GM12878 (cell line): ENCODE measurements around the gene HDAC9. TPM values are rescaled to one million over a fixed set of nuclear protein-coding genes. Genes with fewer than 3 reads are reported as not detected.

ENCODE experiments used
- ATAC-seq: fragments of 200-7000 bp; cut with Tn5 transposase; 3 replicates; pipeline ENCODE4 v1.9.1; 2020; ENCODE audit warnings: mild to moderate bottlenecking, moderate library complexity
- BruUV-seq: library from RNA; stranded (reverse); fragments of 400-500 nt; replicated peaks from 2 replicates; lab custom pipeline; 2021; lab: Mats Ljungman, UMichigan
- CTCF ChIA-PET: fragments of 300-600 bp; sonication (Branson Sonifier 250); formaldehyde crosslinking; extraction: SDS; loops from one replicate; lab custom pipeline; 2021; ENCODE audit warnings: inconsistent platforms; lab: Yijun Ruan, JAX
- POLR2A ChIA-PET: fragments of 350-600 bp; formaldehyde crosslinking; extraction: SDS; loops from one replicate; lab custom pipeline; 2021; ENCODE audit warnings: inconsistent platforms; lab: Charles Lee
- RAD21 ChIA-PET: fragments of 300-600 bp; sonication (Branson Sonifier 250); formaldehyde crosslinking; loops from one replicate; lab custom pipeline; 2023; ENCODE audit warnings: antibody characterized with exemption; ENCODE audit not compliant: unreplicated experiment; lab: Charles Lee
- SMC1A ChIA-PET: fragments of 300-600 bp; sonication (Branson Sonifier 250); formaldehyde crosslinking; loops from one replicate; lab custom pipeline; 2023; ENCODE audit not compliant: unreplicated experiment, uncharacterized antibody; lab: Charles Lee
- DNase-seq: peaks from one replicate; pipeline ENCODE4 v3.0.0-alpha.2; 2011; ENCODE audit warnings: low read depth, low spot score
- FAIRE-seq: peaks from 3 replicates; lab custom pipeline; 2011; peaks lifted over from hg19 to GRCh38; lab: Jason Lieb, UNC
- H2AFZ ChIP-seq: 2 replicates; pipeline ENCODE4 v1.6.0; 2011; ENCODE audit warnings: low read depth, low read length, control low read depth; ENCODE audit not compliant: control insufficient read depth
- H3K27ac ChIP-seq: 2 replicates; pipeline ENCODE4 v1.5.1; 2011; ENCODE audit warnings: control low read depth; ENCODE audit not compliant: control insufficient read depth, insufficient read depth
- H3K27me3 ChIP-seq, 2 experiments: replicated peaks in 1 of 2; 2 replicates each; pipeline versions ENCODE4 v1.6.0 to v1.6.1; 2011; ENCODE audit warnings: low read length in 1 of 2; ENCODE audit not compliant: control insufficient read depth in 2 of 2, insufficient read depth in 2 of 2
- H3K36me3 ChIP-seq, 2 experiments: 2 replicates each; pipeline ENCODE4 v1.5.1; 2011; ENCODE audit warnings: low read length in 1 of 2; ENCODE audit not compliant: control insufficient read depth in 2 of 2, insufficient read depth in 2 of 2
- H3K4me1 ChIP-seq: 2 replicates; pipeline ENCODE4 v1.6.1; 2011; ENCODE audit warnings: mild to moderate bottlenecking, low read length, moderate library complexity, mixed read lengths; ENCODE audit not compliant: control insufficient read depth, insufficient read depth
- H3K4me2 ChIP-seq: 2 replicates; pipeline ENCODE4 v1.6.0; 2011; ENCODE audit warnings: control low read depth; ENCODE audit not compliant: control insufficient read depth, insufficient read depth
- H3K4me3 ChIP-seq: fragments of 200-600 bp; sonication (generic); 2 replicates; pipeline ENCODE4 v1.5.1; 2016
- H3K79me2 ChIP-seq: 2 replicates; pipeline ENCODE4 v1.6.0; 2011; ENCODE audit warnings: low read length; ENCODE audit not compliant: control insufficient read depth, insufficient read depth
- H3K9ac ChIP-seq: 2 replicates; pipeline ENCODE4 v1.8.0; 2011; ENCODE audit warnings: low read length, control low read depth, mixed read lengths; ENCODE audit not compliant: control insufficient read depth, insufficient read depth
- H3K9me3 ChIP-seq: replicated peaks from 3 replicates; pipeline ENCODE4 v1.5.1; 2011; ENCODE audit warnings: mild to moderate bottlenecking, low read length; ENCODE audit not compliant: control insufficient read depth, insufficient read depth
- H4K20me1 ChIP-seq: 2 replicates; pipeline ENCODE4 v1.6.0; 2011; ENCODE audit not compliant: control insufficient read depth, insufficient read depth
- CHD4 ChIP-seq: fragments of 200-600 bp; sonication (generic); IDR thresholded peaks from 2 replicates; pipeline ENCODE4 v1.6.1; 2016; ENCODE audit warnings: mild to moderate bottlenecking
- JUND ChIP-seq: IDR thresholded peaks from 2 replicates; pipeline ENCODE4 v1.6.1; 2012; ENCODE audit warnings: low read depth, mild to moderate bottlenecking, low read length, improper control_type of control experiment, moderate library complexity
- MYB ChIP-seq: fragments of 150-350 bp; IDR thresholded peaks from 2 replicates; pipeline ENCODE4 v1.6.1; 2014; ENCODE audit warnings: mild to moderate bottlenecking, low read depth, low read length, borderline replicate concordance
- SRF ChIP-seq, 2 experiments: IDR thresholded peaks; 2 replicates each; pipeline ENCODE4 v1.6.1; 2011; ENCODE audit warnings: low read depth in 2 of 2, low read length in 2 of 2, mild to moderate bottlenecking in 1 of 2, moderate library complexity in 1 of 2
- SUPT20H ChIP-seq: IDR thresholded peaks from 2 replicates; pipeline ENCODE4 v1.6.1; 2011; ENCODE audit warnings: low read depth, mild to moderate bottlenecking, low read length, moderate library complexity, borderline replicate concordance; ENCODE audit not compliant: control insufficient read depth
- SUZ12 ChIP-seq: fragments of 200-600 bp; sonication (generic); IDR thresholded peaks from one replicate; pipeline ENCODE4 v1.6.1; 2018; ENCODE audit warnings: antibody characterized with exemption, mild to moderate bottlenecking; ENCODE audit not compliant: unreplicated experiment
- ZNF274 ChIP-seq: IDR thresholded peaks from one replicate; pipeline ENCODE4 v1.8.0; 2011; ENCODE audit not compliant: insufficient read length, insufficient read depth
- WGBS: methylation state at CpG from one replicate; pipeline ENCODE4 v1.1.6; 2016; ENCODE audit warnings: low lambda C conversion rate; ENCODE audit not compliant: insufficient replicate concordance, insufficient coverage; ENCODE audit errors: missing lambda C conversion rate; 5-methylcytosine and 5-hydroxymethylcytosine counted together
- in situ Hi-C: fragments of 300-500 bp; cut with MboI; formaldehyde crosslinking; loops from 9 replicates; pipeline ENCODE4 v1.14.3; 2018; ENCODE audit warnings: mixed read lengths
- intact Hi-C: fragments of 100-400 bp; cut with micrococcal nuclease; formaldehyde crosslinking; loops from one replicate; pipeline ENCODE4 v1.14.2; 2022; ENCODE audit not compliant: unreplicated experiment
- polyA plus RNA-seq, 11 experiments: library from polyadenylated mRNA; depleted of rRNA in 4 of 11; unstranded in 6 of 11; stranded (reverse) in 5 of 11; fragments of >200 nt; fragmentation: Nextera tagmentation in 4 of 11; fragmentation: Illumina TruSeq in 1 of 11; extraction: Ambion mirVana in 4 of 11; extraction: Trizol in 1 of 11; gene quantifications; 1 replicate in 1 of 11; 2 replicates in 10 of 11; pipeline versions ENCODE4 v1.2.1 to v1.2.3, GENCODE V29; 2011 to 2016; ENCODE audit warnings: inconsistent platforms in 2 of 11, missing spikeins in 2 of 11, low read depth in 1 of 11
- total RNA-seq, 4 experiments: library from RNA; depleted of rRNA in 3 of 4; stranded (reverse); fragments of >200 nt in 3 of 4; fragmentation: Illumina TruSeq in 1 of 4; extraction: Trizol in 1 of 4; gene quantifications; 2 replicates each; pipeline versions ENCODE4 v1.2.1 to v1.2.3, GENCODE V29; 2013 to 2021
- TF ChIP-seq, protein P1 (sequence below): fragments of 150-350 bp; IDR thresholded peaks from 2 replicates; pipeline ENCODE4 v1.6.1; 2016; ENCODE audit warnings: low read depth, low read length
- TF ChIP-seq, protein P2 (sequence below): fragments of 450-650 bp; IDR thresholded peaks from 2 replicates; pipeline ENCODE4 v1.6.1; 2018; ENCODE audit warnings: mild to moderate bottlenecking, low read depth, moderate library complexity; ENCODE audit not compliant: partially characterized antibody
- TF ChIP-seq, protein P3 (sequence below): fragments of 450-650 bp; IDR thresholded peaks from 2 replicates; pipeline ENCODE4 v1.6.1; 2017; ENCODE audit warnings: mild to moderate bottlenecking, moderate library complexity

HDAC9 gene
- total and polyA plus RNA-seq, 10 of the 15 experiments (the other 5 are each of a cell fraction or from before 2014, with no cell fraction given) = 0.73 to 12.8 (median 0.92) TPM

DNA sequence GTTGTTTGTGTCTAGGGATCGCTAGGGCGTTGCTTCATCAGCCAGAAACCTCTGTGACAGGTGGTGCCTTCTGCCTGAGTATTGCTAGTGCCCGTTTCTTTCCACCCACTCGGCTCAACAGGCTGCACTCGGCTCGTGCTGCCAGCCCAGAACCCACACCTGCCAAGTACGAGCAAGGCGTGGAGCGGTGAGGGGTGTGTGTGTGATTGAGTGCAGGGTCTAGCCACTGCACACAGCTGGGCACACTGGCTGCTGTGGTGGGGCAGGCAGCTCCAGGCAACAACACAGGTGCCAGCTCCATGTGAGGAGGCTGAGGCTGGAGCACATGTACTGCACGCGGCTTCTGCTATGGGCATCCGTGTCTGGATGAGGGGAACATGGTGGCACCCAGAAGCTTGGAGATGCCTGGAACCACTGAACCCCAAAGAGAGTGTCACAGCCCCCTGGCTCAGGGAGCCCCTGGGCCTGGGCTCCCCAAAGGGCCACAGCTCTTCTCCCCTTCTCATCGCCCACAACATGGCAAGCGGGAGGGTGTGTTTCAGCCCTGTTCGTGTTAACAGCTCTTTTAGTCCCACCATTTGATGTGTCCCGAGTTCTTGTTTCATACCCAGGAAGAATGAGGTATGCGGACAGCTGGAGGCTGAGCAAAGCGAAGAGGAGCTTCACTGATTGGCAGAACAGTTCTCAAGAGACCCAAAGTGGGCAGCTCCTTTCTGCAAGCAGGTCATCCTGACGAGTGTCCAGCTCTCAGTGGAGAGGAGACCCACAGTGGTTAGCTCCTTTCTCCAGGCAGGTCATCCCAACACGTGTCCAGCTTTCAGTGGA, 78.1 kb downstream of the HDAC9 start:
- H3K27me3 ChIP-seq = no peaks in the 10 kb centered on the region
- ChIA-PET CTCF (interaction anchor here (1.3 to 9.7 kb wide), 4 partner anchors 9 to 221 kb away, joined by 3 to 110 read pairs (median 4); no protein-coding TSS in a partner anchor), RAD21 (interaction anchor here (1.2 to 4.0 kb wide), 2 partner anchors 53 to 221 kb away, joined by 3 to 30 read pairs; no protein-coding TSS in a partner anchor), POLR2A (no interaction called here), SMC1A (interaction anchor here (0.7 to 1.6 kb wide), 5 partner anchors 14 to 1400 kb away, joined by 3 to 5 read pairs (median 4); no protein-coding TSS in a partner anchor)
- 71% methylated on average over 20 of the region's 20 CpGs for WGBS
- H3K4me1 ChIP-seq = no peaks in the 10 kb centered on the region
- H4K20me1 ChIP-seq = no peaks in the 10 kb centered on the region
- H3K36me3 ChIP-seq = no peaks in the 10 kb centered on the region
- H3K9ac ChIP-seq = no peak overlapping the region
- BruUV-seq = no TSS peak
- intact Hi-C loops = no loop called here
- no peak overlapping the region for H3K4me2 ChIP-seq
- DNase-seq (no peak), FAIRE-seq (no peak), ATAC-seq (peak; percentile 27; the same call in 2 of the 3 replicates)
- in situ Hi-C loops = no loop called here
- no peak overlapping the region for H3K27ac ChIP-seq
- no peak overlapping the region for H3K4me3 ChIP-seq
- H3K79me2 ChIP-seq = no peaks in the 10 kb centered on the region
- no peak overlapping the region for H2AFZ ChIP-seq
- H3K9me3 ChIP-seq = no peaks in the 10 kb centered on the region
- TF ChIP-seq SUZ12 (no peak), JUND (no peak), ZNF274 (no peak), CHD4 (no peak), SRF (IDR thresholded peaks at IDR 0.05; ENCODE audit: low read depth in 2 of 2, low read length in 2 of 2) (no peak), SUPT20H (no peak), MYB (no peak)
- TF ChIP-seq, protein P1, sequence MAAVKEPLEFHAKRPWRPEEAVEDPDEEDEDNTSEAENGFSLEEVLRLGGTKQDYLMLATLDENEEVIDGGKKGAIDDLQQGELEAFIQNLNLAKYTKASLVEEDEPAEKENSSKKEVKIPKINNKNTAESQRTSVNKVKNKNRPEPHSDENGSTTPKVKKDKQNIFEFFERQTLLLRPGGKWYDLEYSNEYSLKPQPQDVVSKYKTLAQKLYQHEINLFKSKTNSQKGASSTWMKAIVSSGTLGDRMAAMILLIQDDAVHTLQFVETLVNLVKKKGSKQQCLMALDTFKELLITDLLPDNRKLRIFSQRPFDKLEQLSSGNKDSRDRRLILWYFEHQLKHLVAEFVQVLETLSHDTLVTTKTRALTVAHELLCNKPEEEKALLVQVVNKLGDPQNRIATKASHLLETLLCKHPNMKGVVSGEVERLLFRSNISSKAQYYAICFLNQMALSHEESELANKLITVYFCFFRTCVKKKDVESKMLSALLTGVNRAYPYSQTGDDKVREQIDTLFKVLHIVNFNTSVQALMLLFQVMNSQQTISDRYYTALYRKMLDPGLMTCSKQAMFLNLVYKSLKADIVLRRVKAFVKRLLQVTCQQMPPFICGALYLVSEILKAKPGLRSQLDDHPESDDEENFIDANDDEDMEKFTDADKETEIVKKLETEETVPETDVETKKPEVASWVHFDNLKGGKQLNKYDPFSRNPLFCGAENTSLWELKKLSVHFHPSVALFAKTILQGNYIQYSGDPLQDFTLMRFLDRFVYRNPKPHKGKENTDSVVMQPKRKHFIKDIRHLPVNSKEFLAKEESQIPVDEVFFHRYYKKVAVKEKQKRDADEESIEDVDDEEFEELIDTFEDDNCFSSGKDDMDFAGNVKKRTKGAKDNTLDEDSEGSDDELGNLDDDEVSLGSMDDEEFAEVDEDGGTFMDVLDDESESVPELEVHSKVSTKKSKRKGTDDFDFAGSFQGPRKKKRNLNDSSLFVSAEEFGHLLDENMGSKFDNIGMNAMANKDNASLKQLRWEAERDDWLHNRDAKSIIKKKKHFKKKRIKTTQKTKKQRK = no peak
- TF ChIP-seq, protein P2, sequence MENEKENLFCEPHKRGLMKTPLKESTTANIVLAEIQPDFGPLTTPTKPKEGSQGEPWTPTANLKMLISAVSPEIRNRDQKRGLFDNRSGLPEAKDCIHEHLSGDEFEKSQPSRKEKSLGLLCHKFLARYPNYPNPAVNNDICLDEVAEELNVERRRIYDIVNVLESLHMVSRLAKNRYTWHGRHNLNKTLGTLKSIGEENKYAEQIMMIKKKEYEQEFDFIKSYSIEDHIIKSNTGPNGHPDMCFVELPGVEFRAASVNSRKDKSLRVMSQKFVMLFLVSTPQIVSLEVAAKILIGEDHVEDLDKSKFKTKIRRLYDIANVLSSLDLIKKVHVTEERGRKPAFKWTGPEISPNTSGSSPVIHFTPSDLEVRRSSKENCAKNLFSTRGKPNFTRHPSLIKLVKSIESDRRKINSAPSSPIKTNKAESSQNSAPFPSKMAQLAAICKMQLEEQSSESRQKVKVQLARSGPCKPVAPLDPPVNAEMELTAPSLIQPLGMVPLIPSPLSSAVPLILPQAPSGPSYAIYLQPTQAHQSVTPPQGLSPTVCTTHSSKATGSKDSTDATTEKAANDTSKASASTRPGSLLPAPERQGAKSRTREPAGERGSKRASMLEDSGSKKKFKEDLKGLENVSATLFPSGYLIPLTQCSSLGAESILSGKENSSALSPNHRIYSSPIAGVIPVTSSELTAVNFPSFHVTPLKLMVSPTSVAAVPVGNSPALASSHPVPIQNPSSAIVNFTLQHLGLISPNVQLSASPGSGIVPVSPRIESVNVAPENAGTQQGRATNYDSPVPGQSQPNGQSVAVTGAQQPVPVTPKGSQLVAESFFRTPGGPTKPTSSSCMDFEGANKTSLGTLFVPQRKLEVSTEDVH = no peak
- TF ChIP-seq, protein P3, sequence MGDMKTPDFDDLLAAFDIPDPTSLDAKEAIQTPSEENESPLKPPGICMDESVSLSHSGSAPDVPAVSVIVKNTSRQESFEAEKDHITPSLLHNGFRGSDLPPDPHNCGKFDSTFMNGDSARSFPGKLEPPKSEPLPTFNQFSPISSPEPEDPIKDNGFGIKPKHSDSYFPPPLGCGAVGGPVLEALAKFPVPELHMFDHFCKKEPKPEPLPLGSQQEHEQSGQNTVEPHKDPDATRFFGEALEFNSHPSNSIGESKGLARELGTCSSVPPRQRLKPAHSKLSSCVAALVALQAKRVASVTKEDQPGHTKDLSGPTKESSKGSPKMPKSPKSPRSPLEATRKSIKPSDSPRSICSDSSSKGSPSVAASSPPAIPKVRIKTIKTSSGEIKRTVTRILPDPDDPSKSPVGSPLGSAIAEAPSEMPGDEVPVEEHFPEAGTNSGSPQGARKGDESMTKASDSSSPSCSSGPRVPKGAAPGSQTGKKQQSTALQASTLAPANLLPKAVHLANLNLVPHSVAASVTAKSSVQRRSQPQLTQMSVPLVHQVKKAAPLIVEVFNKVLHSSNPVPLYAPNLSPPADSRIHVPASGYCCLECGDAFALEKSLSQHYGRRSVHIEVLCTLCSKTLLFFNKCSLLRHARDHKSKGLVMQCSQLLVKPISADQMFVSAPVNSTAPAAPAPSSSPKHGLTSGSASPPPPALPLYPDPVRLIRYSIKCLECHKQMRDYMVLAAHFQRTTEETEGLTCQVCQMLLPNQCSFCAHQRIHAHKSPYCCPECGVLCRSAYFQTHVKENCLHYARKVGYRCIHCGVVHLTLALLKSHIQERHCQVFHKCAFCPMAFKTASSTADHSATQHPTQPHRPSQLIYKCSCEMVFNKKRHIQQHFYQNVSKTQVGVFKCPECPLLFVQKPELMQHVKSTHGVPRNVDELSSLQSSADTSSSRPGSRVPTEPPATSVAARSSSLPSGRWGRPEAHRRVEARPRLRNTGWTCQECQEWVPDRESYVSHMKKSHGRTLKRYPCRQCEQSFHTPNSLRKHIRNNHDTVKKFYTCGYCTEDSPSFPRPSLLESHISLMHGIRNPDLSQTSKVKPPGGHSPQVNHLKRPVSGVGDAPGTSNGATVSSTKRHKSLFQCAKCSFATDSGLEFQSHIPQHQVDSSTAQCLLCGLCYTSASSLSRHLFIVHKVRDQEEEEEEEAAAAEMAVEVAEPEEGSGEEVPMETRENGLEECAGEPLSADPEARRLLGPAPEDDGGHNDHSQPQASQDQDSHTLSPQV = no peak
